Stimulated activated CD4-positive, alpha-beta T cell treated with anti-CD3 and anti-CD28 coated beads, Interleukin-4, amount 100 ng/mL, for 1 hour (primary cell): ENCODE results near the gene UPK3A.

ENCODE experiments used
- DNase-seq: peaks from one replicate; pipeline ENCODE4 v3.0.0-alpha.2; 2020

UPK3A gene

GRCh38 chr22:45332001-45332400, 47.3 kb downstream of the UPK3A start:
- no peak for DNase-seq

- no peak for DNase-seq
Observed at GRCh38 chr22:45334068-45334467, 49.3 kb downstream of the UPK3A start.

- no peak for DNase-seq
Observed at GRCh38 chr22:45334528-45334927, 49.8 kb downstream of the UPK3A start.

- no peak for DNase-seq
Observed at GRCh38 chr22:45335021-45335818, 50.5 kb downstream of the UPK3A start.

- DNase-seq = no peak
Observed at GRCh38 chr22:45335854-45336522, 51.2 kb downstream of the UPK3A start.

GRCh38 chr22:45336971-45337431, 52.3 kb downstream of the UPK3A start:
- DNase-seq = no peak

GRCh38 chr22:45337536-45337935, 52.8 kb downstream of the UPK3A start:
- no peak for DNase-seq

- no peak for DNase-seq
Observed at GRCh38 chr22:45338795-45339194, 54.0 kb downstream of the UPK3A start.

GRCh38 chr22:45340323-45340722, 55.6 kb downstream of the UPK3A start:
- no peak for DNase-seq

- peak; percentile 42 for DNase-seq
Observed at GRCh38 chr22:45341498-45341897, 56.7 kb downstream of the UPK3A start.

GRCh38 chr22:45343143-45343542, 58.4 kb downstream of the UPK3A start:
- no peak for DNase-seq

- DNase-seq = no peak
Observed at GRCh38 chr22:45344334-45344733, 59.6 kb downstream of the UPK3A start.
